Measurements from ENCODE around the gene PKN3.

GRCh38 chr9:128683340-128684064 is 18.8 kb upstream of the PKN3 start:
- no peak for TF ChIP-seq POLR2A (IDR thresholded peaks at IDR 0.05)
- TF ChIP-seq EP300 (IDR thresholded peaks at IDR 0.05), result no peak
